GM19099 (cell line): Measurements from ENCODE around the gene GFPT1.

Experiments used
- POLR2A ChIP-seq: IDR thresholded peaks from 3 replicates; pipeline ENCODE4 v1.6.1; 2011; ENCODE audit warnings: low read depth; ENCODE audit not compliant: insufficient read length; ENCODE audit errors: extremely low read depth

The GFPT1 gene

GRCh38 chr2:69387770-69388481 is 899 bp upstream of the GFPT1 start:
- TF ChIP-seq POLR2A: no peak

- no peak for TF ChIP-seq POLR2A
Observed at GRCh38 chr2:69386360-69386759, 667 bp downstream of the GFPT1 start.

GRCh38 chr2:69385443-69386151 is 1.4 kb downstream of the GFPT1 start:
- no peak for TF ChIP-seq POLR2A

- no peak for TF ChIP-seq POLR2A
Observed at GRCh38 chr2:69384618-69385081, 2.4 kb downstream of the GFPT1 start.

GRCh38 chr2:69383176-69383812 is 3.7 kb downstream of the GFPT1 start:
- no peak for TF ChIP-seq POLR2A

- TF ChIP-seq POLR2A: no peak
Observed at GRCh38 chr2:69382547-69382946, 4.5 kb downstream of the GFPT1 start.

GRCh38 chr2:69381337-69381737 is 5.7 kb downstream of the GFPT1 start:
- no peak for TF ChIP-seq POLR2A

GRCh38 chr2:69380072-69380917 is 6.7 kb downstream of the GFPT1 start:
- no peak for TF ChIP-seq POLR2A

GRCh38 chr2:69376403-69376802 is 10.6 kb downstream of the GFPT1 start:
- TF ChIP-seq POLR2A: no peak

GRCh38 chr2:69375494-69376353 is 11.3 kb downstream of the GFPT1 start:
- no peak for TF ChIP-seq POLR2A

GRCh38 chr2:69372767-69373166 is 14.3 kb downstream of the GFPT1 start:
- TF ChIP-seq POLR2A: no peak

- TF ChIP-seq POLR2A: no peak
Observed at GRCh38 chr2:69369802-69370201, 17.2 kb downstream of the GFPT1 start.

- no peak for TF ChIP-seq POLR2A
Observed at GRCh38 chr2:69368588-69368987, 18.4 kb downstream of the GFPT1 start.

GRCh38 chr2:69359371-69359770 is 27.7 kb downstream of the GFPT1 start:
- TF ChIP-seq POLR2A: no peak
